ENCODE measurements around the gene CD99L2.
A peak's percentile ranks its signal among the peaks of the same experiment; 100 is the strongest.

CD99L2 gene, protein sequence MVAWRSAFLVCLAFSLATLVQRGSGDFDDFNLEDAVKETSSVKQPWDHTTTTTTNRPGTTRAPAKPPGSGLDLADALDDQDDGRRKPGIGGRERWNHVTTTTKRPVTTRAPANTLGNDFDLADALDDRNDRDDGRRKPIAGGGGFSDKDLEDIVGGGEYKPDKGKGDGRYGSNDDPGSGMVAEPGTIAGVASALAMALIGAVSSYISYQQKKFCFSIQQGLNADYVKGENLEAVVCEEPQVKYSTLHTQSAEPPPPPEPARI

GRCh38 chrX:150898343-150899190, at the start of gene CD99L2:
Gene CD99L2 (minus strand): TSS chrX:150898668. CDS start chrX:150898588, 80 bp downstream.
- peak; percentile 77 for DNase-seq (ENCODE audit: low spot score)

DNA sequence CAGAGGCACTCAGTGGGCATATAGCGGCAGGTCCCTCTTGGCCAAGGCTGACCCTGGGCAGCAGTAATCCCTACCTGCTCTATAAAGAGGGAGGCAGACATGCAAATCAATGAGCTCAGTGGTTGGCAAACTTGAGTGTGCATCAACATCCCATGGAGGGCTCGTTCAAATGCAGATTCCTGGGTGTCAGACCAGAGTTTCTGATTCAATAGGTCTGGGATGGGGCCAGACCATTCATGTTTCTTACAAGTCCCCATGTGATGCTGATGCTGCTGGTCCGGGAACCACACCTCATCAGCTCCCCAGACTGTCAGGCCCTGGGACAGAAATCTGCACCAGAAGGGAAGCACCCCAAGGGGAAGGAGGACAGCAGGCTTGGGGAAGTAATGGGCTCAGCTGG, 45.8 kb upstream of the CD99L2 start:
- no peak for DNase-seq (ENCODE audit: low spot score)

GRCh38 chrX:150942942-150943594, 44.6 kb upstream of the CD99L2 start:
- DNase-seq (ENCODE audit: low spot score), result no peak

GRCh38 chrX:150941580-150941979, 43.1 kb upstream of the CD99L2 start:
- DNase-seq (ENCODE audit: low spot score), result no peak

- no peak for DNase-seq (ENCODE audit: low spot score)
Measured at GRCh38 chrX:150940844-150941495, 42.5 kb upstream of the CD99L2 start.

DNA sequence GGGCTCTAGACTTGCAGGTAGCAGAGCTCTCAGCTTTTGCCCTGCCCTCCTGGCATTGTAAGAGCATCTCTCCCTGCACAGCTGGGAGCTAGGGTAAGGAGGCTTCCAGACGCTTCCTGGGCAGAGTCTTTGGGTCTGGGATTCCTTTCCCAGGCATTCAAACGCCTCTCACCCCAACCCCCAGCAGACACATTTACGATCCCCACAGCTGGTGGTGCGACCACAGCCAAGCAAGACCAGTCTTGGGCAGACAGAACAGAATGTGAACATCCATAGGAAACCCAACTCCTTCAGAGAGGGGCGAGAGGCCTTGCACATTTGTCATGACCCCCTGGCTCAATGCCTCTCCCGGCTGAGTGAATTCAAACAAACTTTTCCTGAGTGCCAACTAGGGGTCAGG, 38.1 kb upstream of the CD99L2 start:
- no peak for DNase-seq (ENCODE audit: low spot score)

GRCh38 chrX:150935467-150935866, 37.0 kb upstream of the CD99L2 start:
- DNase-seq (ENCODE audit: low spot score), result no peak

DNA sequence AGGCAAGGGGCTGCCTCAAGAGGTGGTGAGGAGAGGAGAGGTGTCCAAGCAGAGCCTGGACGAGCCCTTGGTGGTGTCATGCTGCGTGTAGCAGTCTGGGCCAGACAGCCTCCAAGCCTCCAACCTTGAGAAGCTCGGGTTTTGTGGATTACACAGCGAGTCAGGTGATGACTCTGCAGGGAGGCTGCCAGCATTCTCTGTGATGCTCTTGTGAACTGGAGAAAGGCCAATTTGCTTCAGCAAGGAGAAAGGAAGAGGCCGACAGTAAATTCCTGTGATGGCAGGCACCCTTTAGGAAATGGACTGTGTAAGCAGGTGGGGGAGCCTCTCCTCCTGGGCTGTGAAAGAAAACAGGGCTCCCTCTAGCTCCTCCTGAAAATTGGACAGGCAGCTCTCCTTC, 36.0 kb upstream of the CD99L2 start:
- DNase-seq (ENCODE audit: low spot score), result no peak

GRCh38 chrX:150933945-150934350, 35.5 kb upstream of the CD99L2 start:
- DNase-seq (ENCODE audit: low spot score), result no peak

DNA sequence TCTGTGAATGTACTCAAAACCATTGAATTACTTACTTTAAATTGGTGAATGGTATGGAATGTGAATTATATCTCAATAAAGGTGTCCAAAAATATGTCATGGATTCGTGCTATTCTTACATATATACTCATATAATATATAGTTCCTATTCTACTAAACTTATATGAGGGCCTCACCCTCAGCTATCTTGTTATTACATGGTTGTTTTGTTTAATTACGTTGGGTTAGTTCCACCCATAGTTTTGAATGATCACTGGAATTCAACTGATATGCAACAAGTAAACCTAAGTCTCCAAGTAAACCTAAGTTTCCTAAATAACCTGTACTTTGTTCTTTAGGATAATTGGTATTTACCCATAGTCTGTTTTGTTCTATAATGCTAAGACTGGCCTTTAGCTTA, 30.6 kb upstream of the CD99L2 start:
- DNase-seq (ENCODE audit: low spot score), result no peak

DNA sequence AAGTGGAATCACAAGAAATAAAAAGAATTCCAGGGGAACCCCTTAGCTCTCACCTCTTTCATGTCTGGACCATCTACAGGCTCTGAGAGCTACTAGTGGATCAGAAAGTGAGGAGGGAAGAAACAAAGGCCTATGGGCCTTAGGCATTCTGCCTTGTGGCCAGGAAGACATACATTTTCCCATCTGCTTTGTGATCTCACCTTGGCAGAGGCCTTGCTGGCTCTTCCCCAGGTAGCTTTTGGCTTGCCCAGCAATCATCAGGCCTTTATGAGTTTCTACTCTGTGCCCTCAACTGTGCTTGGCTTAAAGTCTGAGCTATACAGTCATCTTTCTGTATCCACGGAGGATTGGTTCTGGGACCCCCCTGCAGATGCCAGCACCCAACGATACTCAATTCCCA, 28.3 kb upstream of the CD99L2 start:
- DNase-seq (ENCODE audit: low spot score), result no peak

DNA sequence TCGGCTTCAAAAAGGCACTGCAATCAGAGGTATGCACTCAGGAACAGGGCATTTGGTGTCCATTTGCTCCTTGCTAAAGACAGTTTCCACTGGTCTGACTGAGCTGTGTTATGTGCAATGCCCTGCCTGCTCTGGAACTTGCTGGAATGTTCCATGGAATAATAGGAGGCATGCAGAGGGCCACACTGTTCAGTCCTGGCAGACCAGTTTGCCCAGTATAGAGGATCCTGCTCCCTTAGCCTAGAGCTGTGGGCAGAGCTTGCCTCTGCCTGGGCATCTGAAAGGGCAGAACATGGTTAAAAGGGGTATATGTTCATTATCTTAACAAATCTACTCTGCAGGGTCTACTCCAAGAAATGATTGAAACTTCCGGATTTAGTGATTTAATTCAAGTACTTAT, 27.8 kb upstream of the CD99L2 start:
- DNase-seq (ENCODE audit: low spot score), result no peak

DNA sequence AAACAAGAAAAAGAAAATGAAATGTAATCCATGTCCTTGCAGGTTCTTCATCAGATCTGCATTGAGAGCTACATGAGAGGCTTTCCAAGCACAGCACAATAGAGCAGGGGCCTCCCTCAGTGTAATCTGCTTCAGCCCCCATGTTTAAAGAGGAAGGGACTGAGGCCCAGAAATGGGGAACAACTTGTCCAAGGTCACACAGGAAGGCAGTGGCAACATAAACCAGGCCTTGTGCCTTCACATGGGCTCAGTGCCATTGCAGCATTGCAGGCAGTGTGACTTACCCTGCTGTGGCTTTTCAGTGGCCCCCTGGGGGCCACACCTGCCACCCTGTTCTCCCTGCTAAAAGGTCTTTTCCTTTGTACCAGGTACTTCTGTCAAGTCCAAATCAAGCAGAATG, 20.9 kb upstream of the CD99L2 start:
- no peak for DNase-seq (ENCODE audit: low spot score)

- no peak for DNase-seq (ENCODE audit: low spot score)
Measured at GRCh38 chrX:150913511-150913910, 15.0 kb upstream of the CD99L2 start.

GRCh38 chrX:150907474-150907873, 9.0 kb upstream of the CD99L2 start:
- no peak for DNase-seq (ENCODE audit: low spot score)

DNA sequence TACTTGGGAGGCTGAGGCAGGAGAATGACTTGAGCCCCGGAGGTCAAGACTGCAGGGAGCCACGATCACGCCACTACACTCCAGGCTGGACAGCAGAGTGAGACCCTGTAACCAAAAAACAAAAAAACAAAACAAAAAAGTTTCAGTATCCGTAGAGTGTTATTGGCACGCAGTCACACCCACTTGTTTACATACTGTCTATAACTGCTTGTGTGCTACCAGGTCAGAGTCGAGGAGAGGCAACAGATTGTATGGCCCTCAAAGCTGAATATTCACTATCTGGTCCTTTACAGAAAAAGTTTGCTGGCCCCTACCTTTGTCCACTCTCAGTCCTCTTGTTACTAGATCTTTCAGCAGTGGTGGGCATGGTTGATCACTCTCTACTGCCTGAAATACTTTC, 8.2 kb upstream of the CD99L2 start:
- DNase-seq (ENCODE audit: low spot score), result no peak

- no peak for DNase-seq (ENCODE audit: low spot score)
Measured at GRCh38 chrX:150905293-150905692, 6.8 kb upstream of the CD99L2 start.

- no peak for DNase-seq (ENCODE audit: low spot score)
Measured at GRCh38 chrX:150903110-150903508, 4.6 kb upstream of the CD99L2 start.

- no peak for DNase-seq (ENCODE audit: low spot score)
Measured at GRCh38 chrX:150902434-150903109, 4.1 kb upstream of the CD99L2 start.

GRCh38 chrX:150899191-150899757, 806 bp upstream of the CD99L2 start:
- peak; percentile 12 for DNase-seq (ENCODE audit: low spot score)
